Heart left ventricle (tissue), 16 donors: ENCODE data around the gene PEX11A. TPM values are rescaled to one million over a fixed set of nuclear protein-coding genes. Genes with fewer than 3 reads are reported as not detected.
A peak's percentile ranks its signal among the peaks of the same experiment; 100 is the strongest.

Experiments used
- ATAC-seq, 4 donors: fragments of 200-7000 bp; cut with Tn5 transposase; one replicate each; pipeline ENCODE4 v1.9.1; 2020 to 2022; ENCODE audit warnings: moderate library complexity in 4 of 4, mild to moderate bottlenecking in 3 of 4, moderate number of reproducible peaks in 1 of 4
- DNase-seq, 5 donors: peaks; one replicate each; pipeline ENCODE4 v3.0.0-alpha.2; 2020
- H3K27ac ChIP-seq, 12 donors: fragments of 200-600 bp; sonication (generic) in 4 of 12; one replicate each; pipeline versions ENCODE4 v1.5.0 to v1.8.0; 2016 to 2022; ENCODE audit warnings: mild to moderate bottlenecking in 2 of 12
- H3K27me3 ChIP-seq, 9 donors: fragments of 200-600 bp; sonication (generic) in 2 of 9; one replicate each; pipeline versions ENCODE4 v1.5.1 to v1.8.0; 2016 to 2022; ENCODE audit warnings: mild to moderate bottlenecking in 3 of 9
- H3K36me3 ChIP-seq, 9 donors: fragments of 200-600 bp; sonication (generic) in 2 of 9; one replicate each; pipeline versions ENCODE4 v1.5.0 to v1.8.0; 2018 to 2022; ENCODE audit warnings: mild to moderate bottlenecking in 2 of 9
- H3K4me1 ChIP-seq, 12 donors: fragments of 200-600 bp; sonication (generic) in 4 of 12; one replicate each; pipeline versions ENCODE4 v1.5.0 to v1.8.0; 2016 to 2022; ENCODE audit warnings: mild to moderate bottlenecking in 3 of 12
- H3K4me3 ChIP-seq, 12 donors: fragments of 200-600 bp; sonication (generic) in 4 of 12; one replicate each; pipeline versions ENCODE4 v1.5.0 to v1.8.0; 2017 to 2022; ENCODE audit warnings: mild to moderate bottlenecking in 9 of 12, moderate library complexity in 4 of 12
- H3K9me3 ChIP-seq, 12 donors: fragments of 200-600 bp; sonication (generic) in 4 of 12; one replicate each; pipeline versions ENCODE4 v1.5.0 to v1.8.0; 2016 to 2022; ENCODE audit warnings: mild to moderate bottlenecking in 1 of 12
- POLR2A ChIP-seq, 2 donors: fragments of 450-650 bp; IDR thresholded peaks; one replicate each; pipeline ENCODE4 v1.6.1; 2017; ENCODE audit warnings: antibody characterized with exemption in 2 of 2, mild to moderate bottlenecking in 2 of 2, moderate library complexity in 2 of 2
- WGBS, 4 donors: extraction: QIAGEN DNeasy Blood & Tissue Kit in 2 of 4; methylation state at CpG; one replicate each; pipeline versions ENCODE4 v1.1.5 to v1.1.7; 2013 to 2018; 5-methylcytosine and 5-hydroxymethylcytosine counted together
- intact Hi-C, 10 donors: fragments of 100-400 bp; cut with DNase I; formaldehyde crosslinking; loops; one replicate each; pipeline versions ENCODE4 v1.11.1 to v1.14.2; 2022
- polyA plus RNA-seq, 2 donors: library from polyadenylated mRNA; stranded (reverse); fragments of 200-250 nt; gene quantifications; one replicate each; pipeline ENCODE4 v1.2.3, GENCODE V29; 2013
- total RNA-seq, 9 donors: library from RNA; depleted of rRNA in 2 of 9; stranded (reverse); fragments of >200 nt in 2 of 9; fragmentation: NEBNext Ultra II Directional in 3 of 9; extraction: Animal tissue kit (Norgen Biotek cat#: 25700) in 3 of 9; gene quantifications; one replicate each; pipeline versions ENCODE4 v1.1.0 to v1.2.4, GENCODE V29; 2016 to 2023
- TF ChIP-seq, protein P1 (sequence below), 12 donors: fragments of 200-600 bp; sonication (generic) in 4 of 12; IDR thresholded peaks; one replicate each; pipeline versions ENCODE4 v1.5.0 to v1.8.0; 2018 to 2022; ENCODE audit warnings: antibody characterized with exemption in 12 of 12, mild to moderate bottlenecking in 5 of 12
- donor health status: ischemic (EF 13 %, LVEDD 7.1; RV severe dilation, severe dysfunction).
- donor health status: healthy with polysubstance abuse.
- donor health status: DM: no; HTN: yes; CAD: no.
- donor health status: DM: no; HTN: no; CAD: no.
- donor health status: ischemic (EF 25% LVEDD 6.9; RV normal size, moderate dysfunction).
- donor health status: ischemic (EF 25% LVEDD 5.7; RV mildly dilated, moderate dysfunction).
- donor health status: healthy.
- donor health status: DM: yes; HTN: yes; CAD: no.
- donor health status: ischemic (EF 35%, LVEDD 5.7; RV mildly dilated, moderate dysfunction).
- donor health status: nonischemic (EF 11% LVEDD 7.7; RV severe dilation, severe dysfunction).
- donor health status: DM: yes; HTN: yes; CAD: no.
- donor health status: PGD.
- donor health status: ischemic (EF 29% LVEDD 5.4; RV normal size, mild dysfunction).
- donor health status: nonischemic (EF 23%, LVEDD 6.1; RV moderate dilation, normal function).

The PEX11A gene
- total and polyA plus RNA-seq, 11 donors, result 5.9 to 23.0 (median 10.7) TPM

DNA sequence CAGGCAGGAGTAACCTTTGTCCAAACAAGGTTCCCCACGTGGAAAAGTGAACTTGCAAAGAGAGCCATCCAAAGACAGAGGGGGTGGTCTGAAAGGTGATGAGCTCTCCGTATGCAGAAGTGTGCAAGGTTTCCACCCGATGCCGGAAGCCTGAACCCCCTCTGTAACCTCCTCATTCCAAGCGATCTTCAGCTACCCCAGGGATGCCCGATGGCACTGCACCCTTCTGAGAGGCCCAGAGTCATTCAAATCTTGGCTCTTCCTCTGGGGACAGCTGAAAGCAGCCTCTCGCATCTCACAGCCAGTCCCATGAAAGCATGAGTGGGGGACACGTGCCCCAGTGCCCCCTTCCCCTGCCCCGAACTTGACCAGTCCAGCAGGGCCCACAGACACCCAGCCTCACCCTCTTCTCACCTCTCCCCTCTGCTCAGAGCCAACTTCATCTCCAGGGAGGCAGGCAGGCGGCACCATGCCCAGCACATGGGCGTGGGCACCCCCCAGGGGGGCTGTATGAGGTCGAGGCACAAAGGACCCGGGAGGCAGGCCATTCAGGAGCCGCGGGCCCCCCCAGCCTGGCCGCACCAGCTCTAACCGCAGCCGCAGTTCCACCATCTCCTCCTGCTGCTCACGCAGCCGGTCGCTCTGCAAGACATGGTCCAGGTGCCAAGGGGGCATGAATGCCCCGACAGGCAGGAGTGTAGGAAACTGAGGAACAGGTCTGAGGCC is 44.0 kb downstream of the PEX11A start:
- intact Hi-C loops, result loop anchor here in 2 of 10 donors (5.0 to 10.0 kb wide), 2 partner anchors 96 to 98 kb away; no protein-coding TSS in a partner anchor
- no peak for TF ChIP-seq POLR2A (IDR thresholded peaks at IDR 0.05)
- TF ChIP-seq, protein P1, sequence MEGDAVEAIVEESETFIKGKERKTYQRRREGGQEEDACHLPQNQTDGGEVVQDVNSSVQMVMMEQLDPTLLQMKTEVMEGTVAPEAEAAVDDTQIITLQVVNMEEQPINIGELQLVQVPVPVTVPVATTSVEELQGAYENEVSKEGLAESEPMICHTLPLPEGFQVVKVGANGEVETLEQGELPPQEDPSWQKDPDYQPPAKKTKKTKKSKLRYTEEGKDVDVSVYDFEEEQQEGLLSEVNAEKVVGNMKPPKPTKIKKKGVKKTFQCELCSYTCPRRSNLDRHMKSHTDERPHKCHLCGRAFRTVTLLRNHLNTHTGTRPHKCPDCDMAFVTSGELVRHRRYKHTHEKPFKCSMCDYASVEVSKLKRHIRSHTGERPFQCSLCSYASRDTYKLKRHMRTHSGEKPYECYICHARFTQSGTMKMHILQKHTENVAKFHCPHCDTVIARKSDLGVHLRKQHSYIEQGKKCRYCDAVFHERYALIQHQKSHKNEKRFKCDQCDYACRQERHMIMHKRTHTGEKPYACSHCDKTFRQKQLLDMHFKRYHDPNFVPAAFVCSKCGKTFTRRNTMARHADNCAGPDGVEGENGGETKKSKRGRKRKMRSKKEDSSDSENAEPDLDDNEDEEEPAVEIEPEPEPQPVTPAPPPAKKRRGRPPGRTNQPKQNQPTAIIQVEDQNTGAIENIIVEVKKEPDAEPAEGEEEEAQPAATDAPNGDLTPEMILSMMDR (IDR thresholded peaks at IDR 0.05), result no peak
- ATAC-seq (peak in 1 of 4 donors; percentile 4), DNase-seq (peak in 2 of 5 donors; percentile 17 to 39)
- 82 to 86% (median 85%) methylated on average over 20 to 22 of the region's 22 CpGs for WGBS, 4 donors
- Histone ChIP-seq H3K27me3 (no peaks in the 10 kb centered on the region), H3K27ac (no peak overlapping the region), H3K36me3 (peaks cover 0 to 17% (median 0%) of the 10 kb centered on the region in 9 donors), H3K9me3 (no peaks in the 10 kb centered on the region), H3K4me1 (peaks cover 0 to 9% (median 0%) of the 10 kb centered on the region in 12 donors), H3K4me3 (no peak overlapping the region)

DNA sequence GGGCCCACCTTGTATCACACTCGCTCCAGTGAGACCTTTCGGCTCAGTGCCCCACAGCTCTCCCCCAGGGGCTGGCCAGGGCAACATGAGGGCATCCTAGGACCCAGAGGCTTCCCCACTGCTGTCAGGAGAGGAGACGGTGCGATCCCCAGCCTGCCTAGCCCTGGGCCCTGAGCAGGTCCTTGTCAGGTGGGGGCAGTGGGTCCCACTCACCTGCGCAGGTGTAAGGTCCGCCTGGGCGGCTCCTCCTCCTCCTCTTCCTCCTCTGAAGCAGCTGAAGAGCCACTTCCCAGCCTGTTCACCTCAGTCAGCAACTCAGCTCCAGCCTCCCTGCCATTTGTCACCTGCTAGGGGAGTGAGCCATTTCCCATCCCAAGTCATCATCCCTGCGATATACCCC is 44.9 kb downstream of the PEX11A start:
- peak in 2 of 5 donors; percentile 8 to 48 for DNase-seq
- H3K9me3 ChIP-seq, result no peaks in the 10 kb centered on the region

DNA sequence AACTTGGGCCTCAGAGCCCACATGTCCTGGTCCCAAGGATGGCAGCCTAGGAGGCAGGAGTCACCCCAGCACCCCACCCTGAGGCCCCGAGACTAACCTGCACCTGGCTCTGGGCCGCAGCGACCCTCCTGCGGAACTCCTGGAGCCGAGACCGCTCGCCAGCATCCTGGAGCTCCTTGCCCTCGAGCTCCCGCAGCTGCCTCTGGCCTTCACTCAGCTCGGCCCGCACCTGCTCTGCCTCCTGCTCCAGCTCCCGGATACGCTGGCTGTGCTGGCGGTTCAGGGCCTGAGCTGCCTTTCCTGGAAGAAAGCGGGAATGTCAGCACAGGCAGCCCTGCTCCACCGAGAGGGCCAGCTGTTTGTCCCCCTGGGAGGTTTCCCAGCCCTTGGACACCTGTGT is 48.4 kb downstream of the PEX11A start:
- Histone ChIP-seq H3K4me3 (no peak overlapping the region), H3K27me3 (no peaks in the 10 kb centered on the region), H3K9me3 (no peaks in the 10 kb centered on the region), H3K36me3 (peaks cover 0 to 10% (median 0%) of the 10 kb centered on the region in 9 donors), H3K4me1 (peaks cover 0 to 4% (median 0%) of the 10 kb centered on the region in 12 donors), H3K27ac (peak overlapping the region in 3 of 12 donors; percentile 10 to 66 (median 43))
- TF ChIP-seq POLR2A (IDR thresholded peaks at IDR 0.05), result no peak
- TF ChIP-seq, protein P1 (IDR thresholded peaks at IDR 0.05), result no peak
- 92 to 95% (median 94%) methylated on average over 12 to 16 of the region's 16 CpGs for WGBS, 4 donors
- intact Hi-C loops, result loop anchor here in 1 of 10 donors (10.0 kb wide), 1 partner anchor 103 kb away; no protein-coding TSS in a partner anchor
- peak in 1 of 5 donors; percentile 47 for DNase-seq
- peak in 1 of 4 donors; percentile 8 for ATAC-seq

More for the DNA sequence above, 44.9 kb downstream of the PEX11A start:
- H3K36me3 ChIP-seq, result peaks cover 0 to 17% (median 0%) of the 10 kb centered on the region in 9 donors
- peaks cover 0 to 9% (median 0%) of the 10 kb centered on the region in 12 donors for H3K4me1 ChIP-seq
- no peak overlapping the region for H3K4me3 ChIP-seq
- H3K27me3 ChIP-seq, result no peaks in the 10 kb centered on the region
- WGBS, 4 donors, result 91 to 94% (median 94%) methylated on average over 5 to 8 of the region's 8 CpGs
- no peak overlapping the region for H3K27ac ChIP-seq
- TF ChIP-seq POLR2A (IDR thresholded peaks at IDR 0.05), result no peak
- TF ChIP-seq, protein P1 (IDR thresholded peaks at IDR 0.05), result no peak
- intact Hi-C loops, result loop anchor here in 2 of 10 donors (5.0 to 10.0 kb wide), 2 partner anchors 97 to 99 kb away; no protein-coding TSS in a partner anchor
- ATAC-seq, result no peak

DNA sequence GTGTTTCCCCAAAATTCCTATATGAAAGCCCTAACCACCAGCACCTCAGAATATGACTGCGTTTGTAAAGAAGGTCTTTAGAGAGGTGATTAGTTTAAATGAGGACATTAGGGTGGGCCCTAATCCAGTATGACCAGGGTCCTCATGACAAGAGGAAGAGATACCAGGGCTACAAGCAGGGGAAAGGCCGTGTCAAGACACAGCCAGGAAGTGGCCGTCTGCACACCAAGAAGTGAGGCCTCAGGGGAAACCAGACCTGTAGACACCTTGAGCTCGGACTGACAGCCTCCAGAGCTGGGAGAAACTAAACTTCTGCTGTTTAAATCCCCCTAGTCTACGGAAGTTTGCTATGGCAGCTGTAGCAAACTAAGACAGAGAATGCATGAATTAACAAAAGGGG is 49.5 kb downstream of the PEX11A start:
- Histone ChIP-seq H3K4me3 (no peak overlapping the region), H3K9me3 (no peaks in the 10 kb centered on the region), H3K27ac (no peak overlapping the region), H3K36me3 (peaks cover 0 to 10% (median 0%) of the 10 kb centered on the region in 9 donors), H3K4me1 (no peaks in the 10 kb centered on the region), H3K27me3 (no peaks in the 10 kb centered on the region)
- intact Hi-C loops, result loop anchor here in 1 of 10 donors (10.0 kb wide), 1 partner anchor 104 kb away; no protein-coding TSS in a partner anchor
- ATAC-seq (no peak), DNase-seq (no peak)
- 74 to 82% (median 75%) methylated on average over 5 of the region's 5 CpGs for WGBS, 4 donors
- TF ChIP-seq POLR2A (IDR thresholded peaks at IDR 0.05), result no peak
- TF ChIP-seq, protein P1 (IDR thresholded peaks at IDR 0.05), result no peak
